GM19463 (cell line): Measurements from ENCODE around the gene TEKT5.

Experiments
- ATAC-seq: cut with Tn5 transposase; IDR thresholded peaks from one replicate; pipeline ENCODE4 v1.9.1; 2021; ENCODE audit warnings: mild to moderate bottlenecking, moderate library complexity; ENCODE audit not compliant: unreplicated experiment

The TEKT5 gene

GRCh38 chr16:10612649-10613179, 82.0 kb downstream of the TEKT5 start:
- no peak for ATAC-seq

- no peak for ATAC-seq
These were observed 82.8 kb downstream of the TEKT5 start for GRCh38 chr16:10611825-10612342.

GRCh38 chr16:10610499-10611184, 84.1 kb downstream of the TEKT5 start:
- ATAC-seq, result no peak

- no peak for ATAC-seq
These were observed 85.3 kb downstream of the TEKT5 start for GRCh38 chr16:10609402-10609774.

- no peak for ATAC-seq
These were observed 85.9 kb downstream of the TEKT5 start for GRCh38 chr16:10608687-10609401.

GRCh38 chr16:10607157-10607556, 87.6 kb downstream of the TEKT5 start:
- ATAC-seq, result no peak

- no peak for ATAC-seq
These were observed 88.1 kb downstream of the TEKT5 start for GRCh38 chr16:10606607-10607006.

GRCh38 chr16:10605636-10606035, 89.1 kb downstream of the TEKT5 start:
- ATAC-seq, result no peak

- no peak for ATAC-seq
These were observed 93.0 kb downstream of the TEKT5 start for GRCh38 chr16:10601444-10602408.

GRCh38 chr16:10600782-10601443, 93.8 kb downstream of the TEKT5 start:
- ATAC-seq, result no peak

GRCh38 chr16:10599626-10600025, 95.1 kb downstream of the TEKT5 start:
- no peak for ATAC-seq

GRCh38 chr16:10598157-10598556, 96.6 kb downstream of the TEKT5 start:
- no peak for ATAC-seq

- peak; percentile 38 for ATAC-seq
These were observed 97.5 kb downstream of the TEKT5 start for GRCh38 chr16:10597187-10597601.

- no peak for ATAC-seq
These were observed 100.3 kb downstream of the TEKT5 start for GRCh38 chr16:10594312-10594950.

GRCh38 chr16:10592611-10593010, 102.1 kb downstream of the TEKT5 start:
- no peak for ATAC-seq

GRCh38 chr16:10590342-10590741, 104.4 kb downstream of the TEKT5 start:
- ATAC-seq, result no peak

- ATAC-seq, result no peak
These were observed 105.6 kb downstream of the TEKT5 start for GRCh38 chr16:10589109-10589508.

- no peak for ATAC-seq
These were observed 107.1 kb downstream of the TEKT5 start for GRCh38 chr16:10587622-10588021.

GRCh38 chr16:10584981-10585438, 109.7 kb downstream of the TEKT5 start:
- no peak for ATAC-seq

- ATAC-seq, result no peak
These were observed 111.5 kb downstream of the TEKT5 start for GRCh38 chr16:10583269-10583668.
